Fibroblast of lung (primary cell): ENCODE measurements around the gene OPRM1. TPM values are rescaled to one million over a fixed set of nuclear protein-coding genes. Genes with fewer than 3 reads are reported as not detected.

Source experiments
- DNase-seq, 2 donors: peaks; one replicate each; pipeline versions ENCODE4 v3.0.0 to v3.0.0-alpha.2; 2010; ENCODE audit warnings: low read depth in 2 of 2
- H2AFZ ChIP-seq: 2 replicates; pipeline ENCODE4 v1.5.1; 2012; ENCODE audit warnings: low read length, control low read depth, inconsistent platforms
- H3K27ac ChIP-seq: 2 replicates; pipeline ENCODE4 v1.5.1; 2011; ENCODE audit warnings: low read length, control low read depth; ENCODE audit not compliant: insufficient read depth
- H3K27me3 ChIP-seq: 2 replicates; pipeline ENCODE4 v1.5.1; 2011; ENCODE audit warnings: mild to moderate bottlenecking, low read length; ENCODE audit not compliant: control insufficient read depth, insufficient read depth
- H3K36me3 ChIP-seq: 2 replicates; pipeline ENCODE4 v1.5.1; 2011; ENCODE audit warnings: low read length; ENCODE audit not compliant: control insufficient read depth, insufficient read depth
- H3K4me1 ChIP-seq: 2 replicates; pipeline ENCODE4 v1.5.1; 2011; ENCODE audit warnings: low read length; ENCODE audit not compliant: control insufficient read depth, insufficient read depth; ENCODE audit errors: extremely low read depth
- H3K4me2 ChIP-seq: 2 replicates; pipeline ENCODE4 v1.5.1; 2011; ENCODE audit warnings: low read length, control low read depth; ENCODE audit not compliant: insufficient read depth; ENCODE audit errors: extremely low read depth
- H3K4me3 ChIP-seq, 4 experiments: fragments of 200-600 bp in 1 of 4; sonication (generic) in 1 of 4; replicated peaks in 1 of 4; 2 replicates each; pipeline ENCODE4 v1.5.1; 2011 to 2016; ENCODE audit warnings: low read length in 4 of 4, low read depth in 3 of 4, mild to moderate bottlenecking in 3 of 4, control low read depth in 2 of 4, inconsistent platforms in 1 of 4, mixed read lengths in 1 of 4; ENCODE audit not compliant: insufficient read depth in 1 of 4; ENCODE audit errors: control extremely low read depth in 1 of 4
- H3K79me2 ChIP-seq: 2 replicates; pipeline ENCODE4 v1.5.1; 2012; ENCODE audit warnings: mild to moderate bottlenecking, low read length, inconsistent platforms; ENCODE audit not compliant: control insufficient read depth, insufficient read depth
- H3K9ac ChIP-seq: 2 replicates; pipeline ENCODE4 v1.5.1; 2011; ENCODE audit warnings: mild to moderate bottlenecking, low read length, control low read depth; ENCODE audit not compliant: insufficient read depth
- H3K9me3 ChIP-seq: 2 replicates; pipeline ENCODE4 v1.5.1; 2012; ENCODE audit warnings: low read depth, low read length; ENCODE audit not compliant: control insufficient read depth, insufficient read depth
- H4K20me1 ChIP-seq: 2 replicates; pipeline ENCODE4 v1.5.1; 2011; ENCODE audit warnings: low read length; ENCODE audit not compliant: control insufficient read depth, insufficient read depth; ENCODE audit errors: extremely low read depth
- CTCF ChIP-seq, 2 donors: IDR thresholded peaks in 1 of 2; conservative IDR thresholded peaks in 1 of 2; 1 replicate in 1 of 2; 2 replicates in 1 of 2; pipeline ENCODE4 v1.5.1; 2011 to 2012; ENCODE audit warnings: low read length in 2 of 2, control low read depth in 1 of 2, inconsistent platforms in 1 of 2, low read depth in 1 of 2, mild to moderate bottlenecking in 1 of 2
- EZH2 ChIP-seq: IDR thresholded peaks from 2 replicates; pipeline ENCODE4 v1.5.1; 2012; ENCODE audit warnings: low read length, control low read depth, mild to moderate bottlenecking; ENCODE audit errors: missing control alignments
- polyA plus RNA-seq, 2 donors: library from polyadenylated mRNA; depleted of rRNA in 1 of 2; stranded (reverse) in 1 of 2; unstranded in 1 of 2; fragments of >200 nt; gene quantifications; 2 replicates each; pipeline ENCODE4 v1.2.1, GENCODE V29; 2011 to 2012; ENCODE audit warnings: missing spikeins in 1 of 2
- total RNA-seq: library from RNA; depleted of rRNA; stranded (reverse); fragments of >200 nt; gene quantifications from 2 replicates; pipeline ENCODE4 v1.2.1, GENCODE V29; 2014

OPRM1 gene
- total and polyA plus RNA-seq, 2 donors (not counting 1 experiment from before 2014, with no cell fraction given), result not detected

- TF ChIP-seq CTCF (conservative IDR thresholded peaks at IDR 0.05 in 1 of 2, IDR thresholded peaks at IDR 0.05 in 1 of 2; ENCODE audit: low read depth in 1 of 2, low read length in 2 of 2) (no peak), EZH2 (no peak)
- DNase-seq, result no peak
- Histone ChIP-seq H3K36me3 (no peaks in the 10 kb centered on the region), H4K20me1 (no peaks in the 10 kb centered on the region), H3K4me3 (no peak overlapping the region), H3K4me2 (no peak overlapping the region), H2AFZ (no peak overlapping the region), H3K4me1 (no peaks in the 10 kb centered on the region), H3K9ac (no peak overlapping the region), H3K9me3 (no peaks in the 10 kb centered on the region), H3K79me2 (no peaks in the 10 kb centered on the region), H3K27ac (no peak overlapping the region), H3K27me3 (no peaks in the 10 kb centered on the region)
These were observed 78.4 kb downstream of the OPRM1 start for GRCh38 chr6:154117485-154117884.

- DNase-seq, result no peak
- Histone ChIP-seq H3K36me3 (no peaks in the 10 kb centered on the region), H3K27me3 (no peaks in the 10 kb centered on the region), H3K4me3 (no peak overlapping the region), H3K4me1 (no peaks in the 10 kb centered on the region), H4K20me1 (no peaks in the 10 kb centered on the region), H3K4me2 (no peak overlapping the region), H3K9ac (no peak overlapping the region), H2AFZ (no peak overlapping the region), H3K79me2 (no peaks in the 10 kb centered on the region), H3K9me3 (no peaks in the 10 kb centered on the region), H3K27ac (no peak overlapping the region)
- no peak for TF ChIP-seq EZH2
- TF ChIP-seq CTCF (conservative IDR thresholded peaks at IDR 0.05 in 1 of 2, IDR thresholded peaks at IDR 0.05 in 1 of 2; ENCODE audit: low read depth in 1 of 2, low read length in 2 of 2), result no peak
These were observed 83.3 kb downstream of the OPRM1 start for GRCh38 chr6:154122195-154122925.

- no peaks in the 10 kb centered on the region for H3K36me3 ChIP-seq
- H3K9me3 ChIP-seq, result no peaks in the 10 kb centered on the region
- no peaks in the 10 kb centered on the region for H3K4me1 ChIP-seq
- H2AFZ ChIP-seq, result no peak overlapping the region
- no peaks in the 10 kb centered on the region for H3K79me2 ChIP-seq
- H3K4me2 ChIP-seq, result no peak overlapping the region
- H3K27ac ChIP-seq, result no peak overlapping the region
- DNase-seq, result no peak
- no peaks in the 10 kb centered on the region for H3K27me3 ChIP-seq
- TF ChIP-seq EZH2, result no peak
- no peak for TF ChIP-seq CTCF (conservative IDR thresholded peaks at IDR 0.05 in 1 of 2, IDR thresholded peaks at IDR 0.05 in 1 of 2; ENCODE audit: low read depth in 1 of 2, low read length in 2 of 2)
- no peak overlapping the region for H3K4me3 ChIP-seq
- H3K9ac ChIP-seq, result no peak overlapping the region
- H4K20me1 ChIP-seq, result no peaks in the 10 kb centered on the region
These were observed 84.3 kb downstream of the OPRM1 start for GRCh38 chr6:154123155-154123956.
